KMS-11 (cell line): Measurements from ENCODE around the gene PROC.

ENCODE experiments used
- H2AFZ ChIP-seq: fragments of 200-600 bp; sonication (generic); 2 replicates; pipeline ENCODE4 v1.6.1; 2016; ENCODE audit warnings: antibody characterized with exemption, mixed run types, low read depth
- H3K27ac ChIP-seq: fragments of 200-600 bp; sonication (generic); 2 replicates; pipeline ENCODE4 v1.6.1; 2016; ENCODE audit warnings: mild to moderate bottlenecking, mixed run types
- H3K27me3 ChIP-seq: fragments of 200-600 bp; sonication (generic); 2 replicates; pipeline ENCODE4 v1.6.1; 2017; ENCODE audit warnings: mild to moderate bottlenecking, low read depth, mixed run types, moderate library complexity; ENCODE audit not compliant: insufficient read depth
- H3K36me3 ChIP-seq: fragments of 200-600 bp; sonication (generic); 2 replicates; pipeline ENCODE4 v1.6.1; 2017; ENCODE audit warnings: mild to moderate bottlenecking, mixed run types; ENCODE audit not compliant: insufficient read depth
- H3K4me1 ChIP-seq: fragments of 200-600 bp; sonication (generic); 2 replicates; pipeline ENCODE4 v1.6.1; 2016; ENCODE audit warnings: mild to moderate bottlenecking, low read depth, mixed run types; ENCODE audit not compliant: poor library complexity, severe bottlenecking
- H3K4me2 ChIP-seq: fragments of 200-600 bp; sonication (generic); 2 replicates; pipeline ENCODE4 v1.7.0; 2016; ENCODE audit warnings: mild to moderate bottlenecking, mixed run types
- H3K4me3 ChIP-seq: fragments of 200-600 bp; sonication (generic); IDR thresholded peaks from 2 replicates; pipeline ENCODE4 v1.6.1; 2017; ENCODE audit warnings: low read depth, low read length, mixed read lengths; ENCODE audit not compliant: insufficient read depth
- H3K79me2 ChIP-seq: fragments of 200-600 bp; sonication (generic); 2 replicates; pipeline ENCODE4 v1.6.1; 2016; ENCODE audit warnings: low read depth, mixed run types; ENCODE audit not compliant: insufficient read depth
- H3K9ac ChIP-seq: fragments of 200-600 bp; sonication (generic); 2 replicates; pipeline ENCODE4 v1.6.1; 2016; ENCODE audit warnings: mild to moderate bottlenecking, mixed run types
- H4K20me1 ChIP-seq: fragments of 200-600 bp; sonication (generic); 2 replicates; pipeline ENCODE4 v1.6.1; 2016; ENCODE audit warnings: mild to moderate bottlenecking, mixed run types; ENCODE audit not compliant: insufficient read depth
- TF ChIP-seq, protein P1 (sequence below): fragments of 200-600 bp; sonication (generic); conservative IDR thresholded peaks from 2 replicates; pipeline ENCODE4 v1.6.1; 2017; ENCODE audit warnings: low read depth, mild to moderate bottlenecking, antibody characterized with exemption, low read length, moderate library complexity, mixed read lengths

The PROC gene

DNA sequence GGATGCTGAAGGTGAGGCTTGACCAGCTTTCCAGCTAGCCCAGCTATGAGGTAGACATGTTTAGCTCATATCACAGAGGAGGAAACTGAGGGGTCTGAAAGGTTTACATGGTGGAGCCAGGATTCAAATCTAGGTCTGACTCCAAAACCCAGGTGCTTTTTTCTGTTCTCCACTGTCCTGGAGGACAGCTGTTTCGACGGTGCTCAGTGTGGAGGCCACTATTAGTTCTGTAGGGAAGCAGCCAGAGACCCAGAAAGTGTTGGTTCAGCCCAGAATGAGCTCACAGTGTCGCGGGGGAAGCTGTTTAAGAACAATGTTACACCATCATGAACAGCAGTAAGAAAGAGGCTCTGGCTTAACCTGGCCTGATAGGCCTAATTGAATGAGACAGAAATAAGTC, 11.1 kb downstream of the PROC start:
- Histone ChIP-seq H3K27ac (no peak overlapping the region), H3K4me2 (no peak overlapping the region), H3K4me3 (no peak overlapping the region), H3K9ac (no peak overlapping the region), H4K20me1 (no peaks in the 10 kb centered on the region), H3K79me2 (no peaks in the 10 kb centered on the region), H3K4me1 (no peaks in the 10 kb centered on the region), H2AFZ (no peak overlapping the region), H3K27me3 (no peaks in the 10 kb centered on the region), H3K36me3 (no peaks in the 10 kb centered on the region)
- TF ChIP-seq, protein P1, sequence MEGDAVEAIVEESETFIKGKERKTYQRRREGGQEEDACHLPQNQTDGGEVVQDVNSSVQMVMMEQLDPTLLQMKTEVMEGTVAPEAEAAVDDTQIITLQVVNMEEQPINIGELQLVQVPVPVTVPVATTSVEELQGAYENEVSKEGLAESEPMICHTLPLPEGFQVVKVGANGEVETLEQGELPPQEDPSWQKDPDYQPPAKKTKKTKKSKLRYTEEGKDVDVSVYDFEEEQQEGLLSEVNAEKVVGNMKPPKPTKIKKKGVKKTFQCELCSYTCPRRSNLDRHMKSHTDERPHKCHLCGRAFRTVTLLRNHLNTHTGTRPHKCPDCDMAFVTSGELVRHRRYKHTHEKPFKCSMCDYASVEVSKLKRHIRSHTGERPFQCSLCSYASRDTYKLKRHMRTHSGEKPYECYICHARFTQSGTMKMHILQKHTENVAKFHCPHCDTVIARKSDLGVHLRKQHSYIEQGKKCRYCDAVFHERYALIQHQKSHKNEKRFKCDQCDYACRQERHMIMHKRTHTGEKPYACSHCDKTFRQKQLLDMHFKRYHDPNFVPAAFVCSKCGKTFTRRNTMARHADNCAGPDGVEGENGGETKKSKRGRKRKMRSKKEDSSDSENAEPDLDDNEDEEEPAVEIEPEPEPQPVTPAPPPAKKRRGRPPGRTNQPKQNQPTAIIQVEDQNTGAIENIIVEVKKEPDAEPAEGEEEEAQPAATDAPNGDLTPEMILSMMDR, result no peak

DNA sequence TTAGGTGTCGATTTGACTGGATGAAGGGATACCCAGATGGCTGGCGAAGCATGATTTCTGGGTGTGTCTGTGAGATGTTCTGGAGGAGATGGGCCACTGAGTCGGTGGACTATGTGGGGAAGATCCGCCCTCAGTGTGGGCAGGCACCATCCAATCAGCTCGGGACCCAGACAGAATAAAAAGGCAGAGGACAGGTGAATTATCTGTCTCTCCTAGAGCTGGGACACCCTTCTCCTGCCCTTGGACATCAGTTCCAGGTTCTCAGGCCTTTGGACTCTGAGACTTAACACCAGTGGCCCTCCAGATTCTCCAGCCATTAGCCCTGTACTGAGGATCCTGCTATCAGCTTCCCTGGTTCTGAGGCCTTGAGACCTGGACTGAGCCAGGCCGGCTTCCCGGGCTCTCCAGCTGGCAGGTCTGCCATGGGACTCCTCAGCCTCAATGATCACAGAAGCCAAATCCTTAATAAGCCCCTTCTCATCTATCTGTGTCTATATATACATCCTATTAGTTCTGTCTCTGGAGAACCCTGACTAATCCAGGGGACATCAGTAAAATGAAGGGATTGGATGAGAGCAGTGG, 11.7 kb downstream of the PROC start:
- H3K4me3 ChIP-seq, result no peak overlapping the region
- H3K4me2 ChIP-seq, result no peak overlapping the region
- H4K20me1 ChIP-seq, result no peaks in the 10 kb centered on the region
- H3K27me3 ChIP-seq, result no peaks in the 10 kb centered on the region
- H3K9ac ChIP-seq, result no peak overlapping the region
- no peak overlapping the region for H3K27ac ChIP-seq
- TF ChIP-seq, protein P1, result no peak
- no peaks in the 10 kb centered on the region for H3K36me3 ChIP-seq
- no peak overlapping the region for H2AFZ ChIP-seq
- H3K4me1 ChIP-seq, result no peaks in the 10 kb centered on the region
- H3K79me2 ChIP-seq, result no peaks in the 10 kb centered on the region

DNA sequence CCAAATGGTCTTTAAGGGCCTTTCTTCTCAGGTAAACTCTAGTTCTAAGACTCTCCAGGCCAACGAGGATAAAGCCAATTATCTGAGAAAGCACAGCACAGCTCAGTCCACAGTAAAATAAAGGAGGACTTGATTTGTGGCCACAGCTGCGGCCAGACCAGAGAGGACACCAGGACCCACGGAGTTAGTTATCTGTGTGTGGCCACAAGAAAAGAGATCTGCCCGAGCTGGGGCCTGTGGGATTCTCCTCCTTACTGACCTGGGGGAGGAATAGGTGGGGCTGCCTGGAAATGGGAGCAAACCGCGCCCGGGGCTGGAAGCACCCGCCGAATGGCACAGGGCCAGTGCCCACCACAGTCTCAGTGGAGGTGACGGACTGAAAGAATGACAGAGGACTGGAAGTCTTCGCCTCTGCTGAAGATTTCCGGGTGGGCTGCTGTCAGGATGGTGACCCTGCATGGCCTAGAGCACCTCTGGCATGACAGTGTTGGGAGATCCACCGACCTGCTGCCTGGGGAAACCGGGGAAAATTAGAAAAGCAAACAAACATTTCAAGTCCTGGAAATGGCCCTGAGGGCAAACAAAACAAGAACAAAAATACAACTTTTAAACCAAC, 13.3 kb downstream of the PROC start:
- Histone ChIP-seq H3K36me3 (no peaks in the 10 kb centered on the region), H4K20me1 (no peaks in the 10 kb centered on the region), H2AFZ (no peak overlapping the region), H3K4me1 (no peaks in the 10 kb centered on the region), H3K27ac (no peak overlapping the region), H3K9ac (no peak overlapping the region), H3K4me3 (no peak overlapping the region), H3K27me3 (no peaks in the 10 kb centered on the region), H3K79me2 (no peaks in the 10 kb centered on the region), H3K4me2 (no peak overlapping the region)
- TF ChIP-seq, protein P1, result no peak

DNA sequence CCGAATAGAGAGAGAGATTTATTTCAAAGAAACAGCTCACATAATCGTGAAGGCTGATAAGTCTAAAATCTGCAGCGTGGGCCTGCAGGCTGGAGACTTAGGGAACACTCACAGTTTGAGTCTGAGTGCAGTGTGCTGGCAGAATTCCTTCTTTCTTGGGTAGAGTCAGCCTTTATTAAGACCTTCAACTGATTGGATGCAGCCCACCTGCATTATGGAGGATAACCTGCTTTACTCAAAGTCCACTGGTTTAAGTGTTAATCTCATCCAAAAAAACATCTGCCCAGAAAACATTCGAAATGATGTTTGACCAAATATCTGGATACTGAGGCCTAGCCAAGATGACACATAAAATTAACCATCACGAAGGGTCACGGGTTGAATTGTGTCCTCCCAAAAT, 16.3 kb downstream of the PROC start:
- Histone ChIP-seq H2AFZ (no peak overlapping the region), H3K9ac (no peak overlapping the region), H3K27me3 (no peaks in the 10 kb centered on the region), H4K20me1 (no peaks in the 10 kb centered on the region), H3K79me2 (no peaks in the 10 kb centered on the region), H3K27ac (no peak overlapping the region), H3K4me3 (no peak overlapping the region), H3K4me1 (no peaks in the 10 kb centered on the region), H3K4me2 (no peak overlapping the region), H3K36me3 (no peaks in the 10 kb centered on the region)
- TF ChIP-seq, protein P1, result no peak
